Trophoblast cell (in vitro differentiated cells and primary cell): ENCODE results near the gene RAD51B.

ENCODE experiments used
- DNase-seq, 2 donors: peaks; one replicate each; pipeline ENCODE4 v3.0.0-alpha.2; 2016
- H2AFZ ChIP-seq: 2 replicates; pipeline ENCODE4 v1.6.1; 2013; ENCODE audit warnings: low read length, moderate library complexity, mild to moderate bottlenecking; ENCODE audit not compliant: insufficient read depth, poor library complexity
- H2AK5ac ChIP-seq: 2 replicates; pipeline ENCODE4 v1.6.1; 2013; ENCODE audit warnings: mild to moderate bottlenecking, low read length
- H2BK120ac ChIP-seq: 2 replicates; pipeline ENCODE4 v1.6.1; 2013; ENCODE audit warnings: low read length, mild to moderate bottlenecking, moderate library complexity; ENCODE audit not compliant: insufficient read depth, poor library complexity
- H2BK12ac ChIP-seq: 2 replicates; pipeline ENCODE4 v1.6.1; 2013; ENCODE audit warnings: mild to moderate bottlenecking, low read length, moderate library complexity
- H2BK5ac ChIP-seq: 2 replicates; pipeline ENCODE4 v1.6.1; 2013; ENCODE audit warnings: low read length, low read depth, moderate library complexity, mild to moderate bottlenecking; ENCODE audit not compliant: poor library complexity
- H3K14ac ChIP-seq: 2 replicates; pipeline ENCODE4 v1.6.1; 2013; ENCODE audit warnings: mild to moderate bottlenecking, low read length
- H3K18ac ChIP-seq: 2 replicates; pipeline ENCODE4 v1.6.1; 2013; ENCODE audit warnings: mild to moderate bottlenecking, low read length
- H3K23ac ChIP-seq: 2 replicates; pipeline ENCODE4 v1.6.1; 2013; ENCODE audit warnings: low read length
- H3K27ac ChIP-seq: 2 replicates; pipeline ENCODE4 v1.5.1; 2013; ENCODE audit warnings: low read depth, mild to moderate bottlenecking, inconsistent platforms, low read length, moderate library complexity
- H3K27me3 ChIP-seq: 2 replicates; pipeline ENCODE4 v1.6.1; 2013; ENCODE audit warnings: inconsistent platforms, mild to moderate bottlenecking, low read length, moderate library complexity; ENCODE audit not compliant: insufficient read depth
- H3K36me3 ChIP-seq, 2 experiments: 1 replicate in 1 of 2; 2 replicates in 1 of 2; pipeline ENCODE4 v1.6.1; 2013; ENCODE audit warnings: low read length in 2 of 2, mild to moderate bottlenecking in 2 of 2, moderate library complexity in 1 of 2; ENCODE audit not compliant: insufficient read depth in 2 of 2, control insufficient read depth in 1 of 2
- H3K4ac ChIP-seq: 2 replicates; pipeline ENCODE4 v1.6.1; 2013; ENCODE audit warnings: low read depth, mild to moderate bottlenecking, low read length, moderate library complexity
- H3K4me1 ChIP-seq, 2 experiments: 1 replicate in 1 of 2; 2 replicates in 1 of 2; pipeline ENCODE4 v1.6.1; 2013; ENCODE audit warnings: low read length in 2 of 2, mild to moderate bottlenecking in 2 of 2, moderate library complexity in 1 of 2; ENCODE audit not compliant: insufficient read depth in 2 of 2, control insufficient read depth in 1 of 2
- H3K4me2 ChIP-seq: 2 replicates; pipeline ENCODE4 v1.6.1; 2013; ENCODE audit warnings: inconsistent platforms, mild to moderate bottlenecking, low read length, moderate library complexity
- H3K4me3 ChIP-seq: 2 replicates; pipeline ENCODE4 v1.5.1; 2013; ENCODE audit warnings: mild to moderate bottlenecking, low read depth, low read length, inconsistent platforms
- H3K79me1 ChIP-seq: one replicate; pipeline ENCODE4 v1.6.1; 2013; ENCODE audit warnings: low read length
- H3K79me2 ChIP-seq: 2 replicates; pipeline ENCODE4 v1.6.1; 2013; ENCODE audit warnings: low read length, mild to moderate bottlenecking; ENCODE audit not compliant: control insufficient read depth, insufficient read depth, poor library complexity
- H3K9ac ChIP-seq: 2 replicates; pipeline ENCODE4 v1.6.1; 2013; ENCODE audit warnings: mild to moderate bottlenecking, low read length
- H3K9me3 ChIP-seq: 2 replicates; pipeline ENCODE4 v1.6.1; 2013; ENCODE audit warnings: low read depth, mild to moderate bottlenecking, control low read depth, inconsistent platforms, low read length; ENCODE audit not compliant: insufficient read depth
- H4K12ac ChIP-seq: 2 replicates; pipeline ENCODE4 v1.6.1; 2013; ENCODE audit warnings: low read depth, mild to moderate bottlenecking, low read length, moderate library complexity
- H4K8ac ChIP-seq: 2 replicates; pipeline ENCODE4 v1.6.1; 2013; ENCODE audit warnings: low read depth, mild to moderate bottlenecking, low read length, moderate library complexity
- H4K91ac ChIP-seq: one replicate; pipeline ENCODE4 v1.6.1; 2013; ENCODE audit warnings: low read depth, mild to moderate bottlenecking, low read length, moderate library complexity
- WGBS: extraction: QIAGEN DNeasy Blood & Tissue Kit; methylation state at CpG from one replicate; pipeline ENCODE4 v1.1.7; 2013; ENCODE audit warnings: missing lambda C conversion rate; ENCODE audit not compliant: insufficient read length, insufficient coverage; ENCODE audit errors: extremely low coverage; 5-methylcytosine and 5-hydroxymethylcytosine counted together

RAD51B gene

GRCh38 chr14:68548194-68549076 lies 728.9 kb downstream of the RAD51B start:
- no peaks in the 10 kb centered on the region for H3K27me3 ChIP-seq
- H3K36me3 ChIP-seq: no peaks in the 10 kb centered on the region
- H3K4me1 ChIP-seq: peaks cover 30 to 32% of the 10 kb centered on the region in 2 experiments
- H3K9ac ChIP-seq: no peak overlapping the region
- H3K4me2 ChIP-seq: no peak overlapping the region
- H4K8ac ChIP-seq: peak overlapping the region; percentile 91
- peak overlapping the region; percentile 5 for H2AK5ac ChIP-seq
- WGBS: no CpG with 5 or more reads among the region's 14 CpGs
- H3K4ac ChIP-seq: peak overlapping the region; percentile 18
- H3K4me3 ChIP-seq: no peak overlapping the region
- H2AFZ ChIP-seq: no peak overlapping the region
- peak; percentile 95 to 96 for DNase-seq
- H3K14ac ChIP-seq: peak overlapping the region; percentile 59
- H3K23ac ChIP-seq: no peak overlapping the region
- H2BK120ac ChIP-seq: peak overlapping the region; percentile 82
- H4K91ac ChIP-seq: peak overlapping the region; percentile 93
- H2BK12ac ChIP-seq: peak overlapping the region; percentile 61
- H2BK5ac ChIP-seq: peak overlapping the region; percentile 91
- no peaks in the 10 kb centered on the region for H3K9me3 ChIP-seq
- H3K79me2 ChIP-seq: peaks cover 7% of the 10 kb centered on the region
- peaks cover 33% of the 10 kb centered on the region for H3K79me1 ChIP-seq
- H4K12ac ChIP-seq: no peak overlapping the region
- peak overlapping the region; percentile 12 for H3K18ac ChIP-seq
- H3K27ac ChIP-seq: peak overlapping the region; percentile 96

- no peak for DNase-seq
- H2BK5ac ChIP-seq: no peak overlapping the region
- H2AFZ ChIP-seq: no peak overlapping the region
- peaks cover 7% of the 10 kb centered on the region for H3K79me2 ChIP-seq
- H3K27ac ChIP-seq: no peak overlapping the region
- H3K9me3 ChIP-seq: no peaks in the 10 kb centered on the region
- H2BK120ac ChIP-seq: no peak overlapping the region
- H3K4me2 ChIP-seq: no peak overlapping the region
- no peaks in the 10 kb centered on the region for H3K27me3 ChIP-seq
- no peak overlapping the region for H4K8ac ChIP-seq
- H3K79me1 ChIP-seq: peaks cover 35% of the 10 kb centered on the region
- H3K14ac ChIP-seq: no peak overlapping the region
- no peak overlapping the region for H4K12ac ChIP-seq
- H3K18ac ChIP-seq: no peak overlapping the region
- H3K36me3 ChIP-seq: no peaks in the 10 kb centered on the region
- no CpG with 5 or more reads among the region's 4 CpGs for WGBS
- H2AK5ac ChIP-seq: no peak overlapping the region
- H3K4ac ChIP-seq: no peak overlapping the region
- H3K9ac ChIP-seq: no peak overlapping the region
- H3K4me1 ChIP-seq: peaks cover 34 to 36% of the 10 kb centered on the region in 2 experiments
- H3K4me3 ChIP-seq: no peak overlapping the region
- no peak overlapping the region for H2BK12ac ChIP-seq
- H4K91ac ChIP-seq: no peak overlapping the region
- no peak overlapping the region for H3K23ac ChIP-seq
Measured at GRCh38 chr14:68550338-68550715, 730.7 kb downstream of the RAD51B start.

- peaks cover 7% of the 10 kb centered on the region for H3K79me2 ChIP-seq
- H2BK120ac ChIP-seq: no peak overlapping the region
- no peak overlapping the region for H3K4me2 ChIP-seq
- no CpG with 5 or more reads among the region's 7 CpGs for WGBS
- no peak overlapping the region for H3K9ac ChIP-seq
- no peak for DNase-seq
- H3K18ac ChIP-seq: no peak overlapping the region
- H3K27ac ChIP-seq: no peak overlapping the region
- no peak overlapping the region for H4K12ac ChIP-seq
- H4K91ac ChIP-seq: peak overlapping the region; percentile 2
- H3K27me3 ChIP-seq: no peaks in the 10 kb centered on the region
- H3K4me1 ChIP-seq: peaks cover 34 to 36% of the 10 kb centered on the region in 2 experiments
- H3K79me1 ChIP-seq: peaks cover 34% of the 10 kb centered on the region
- no peak overlapping the region for H3K23ac ChIP-seq
- no peaks in the 10 kb centered on the region for H3K9me3 ChIP-seq
- H2AFZ ChIP-seq: no peak overlapping the region
- H3K4ac ChIP-seq: no peak overlapping the region
- H4K8ac ChIP-seq: peak overlapping the region; percentile 1
- no peaks in the 10 kb centered on the region for H3K36me3 ChIP-seq
- no peak overlapping the region for H3K14ac ChIP-seq
- peak overlapping the region; percentile 76 for H2BK12ac ChIP-seq
- H2AK5ac ChIP-seq: no peak overlapping the region
- no peak overlapping the region for H3K4me3 ChIP-seq
- H2BK5ac ChIP-seq: no peak overlapping the region
Measured at GRCh38 chr14:68551045-68551683, 731.6 kb downstream of the RAD51B start.

GRCh38 chr14:68552075-68552474 lies 732.5 kb downstream of the RAD51B start:
- Histone ChIP-seq H2AFZ (no peak overlapping the region), H3K36me3 (no peaks in the 10 kb centered on the region), H3K23ac (no peak overlapping the region), H3K4me3 (no peak overlapping the region), H4K12ac (no peak overlapping the region), H3K14ac (no peak overlapping the region), H3K4me2 (no peak overlapping the region), H3K27ac (no peak overlapping the region), H3K9ac (no peak overlapping the region), H3K4me1 (peaks cover 28 to 30% of the 10 kb centered on the region in 2 experiments), H2BK120ac (no peak overlapping the region), H3K79me2 (peaks cover 5% of the 10 kb centered on the region), H2BK5ac (no peak overlapping the region), H3K79me1 (peaks cover 31% of the 10 kb centered on the region), H3K27me3 (no peaks in the 10 kb centered on the region), H2AK5ac (no peak overlapping the region), H4K8ac (no peak overlapping the region), H3K9me3 (no peaks in the 10 kb centered on the region), H2BK12ac (no peak overlapping the region), H4K91ac (peak overlapping the region; percentile 4), H3K4ac (no peak overlapping the region), H3K18ac (no peak overlapping the region)
- DNase-seq: no peak
- WGBS: no CpG with 5 or more reads among the region's 7 CpGs
